GM21381 (cell line): Measurements from ENCODE around the gene INSRR.

Source experiments
- ATAC-seq: cut with Tn5 transposase; IDR thresholded peaks from one replicate; pipeline ENCODE4 v1.9.1; 2021; ENCODE audit warnings: mild to moderate bottlenecking, moderate library complexity; ENCODE audit not compliant: unreplicated experiment

Gene INSRR

GRCh38 chr1:156853761-156854160 lies 5.2 kb downstream of the INSRR start:
- no peak for ATAC-seq

- ATAC-seq = no peak
These were observed 6.5 kb downstream of the INSRR start for GRCh38 chr1:156852418-156852874.

DNA sequence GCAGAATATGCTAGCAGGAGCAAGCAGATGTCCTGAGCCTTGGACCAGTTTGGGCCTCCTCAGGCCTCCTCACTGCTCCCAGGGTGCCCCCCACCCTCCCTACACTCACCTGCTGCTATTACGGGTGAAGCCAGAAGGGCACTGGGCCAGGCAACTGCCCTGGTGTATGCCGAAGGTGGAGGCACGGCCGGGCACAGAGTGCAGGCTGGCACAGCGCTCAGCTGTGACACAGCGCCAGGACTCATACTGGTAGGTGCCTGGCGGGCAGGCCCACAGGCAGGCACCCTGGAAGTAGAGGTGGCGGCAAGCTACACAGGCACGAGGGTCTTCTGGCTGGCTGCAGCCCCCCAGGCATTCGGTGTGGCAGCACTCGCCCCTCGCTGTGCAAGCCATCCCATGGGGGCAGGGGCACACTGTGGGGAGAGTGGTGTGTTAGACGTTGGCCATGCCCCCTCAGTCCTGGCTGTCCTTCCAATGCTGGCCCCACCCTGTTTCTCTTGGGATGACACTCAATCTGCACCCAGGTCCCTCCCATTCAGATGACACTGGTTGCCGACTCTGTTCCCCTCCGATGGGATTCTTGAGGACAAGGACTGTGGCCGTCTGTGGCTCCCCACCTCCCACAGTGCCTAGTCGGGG lies 7.0 kb downstream of the INSRR start:
- no peak for ATAC-seq

DNA sequence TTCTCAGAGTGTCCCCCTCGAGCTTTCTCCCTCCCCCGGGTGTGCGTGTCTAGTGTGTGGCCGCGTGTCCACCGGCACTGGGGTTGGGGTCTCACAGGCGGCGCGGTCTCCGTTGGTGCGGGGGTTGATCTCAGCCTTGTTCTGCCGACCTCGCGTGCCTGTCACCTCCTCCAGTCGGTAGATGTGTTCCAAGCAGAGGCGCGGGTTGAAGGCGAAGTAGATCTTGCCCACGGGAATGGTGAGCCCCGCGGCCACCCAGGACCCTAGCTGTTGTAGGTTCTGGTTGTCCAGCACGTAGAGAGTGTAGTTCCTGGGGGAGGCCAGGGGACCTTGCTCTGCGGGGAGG lies 9.8 kb downstream of the INSRR start:
- no peak for ATAC-seq

- ATAC-seq = no peak
These were observed 10.3 kb downstream of the INSRR start for GRCh38 chr1:156848461-156849150.

- ATAC-seq = no peak
These were observed 11.1 kb downstream of the INSRR start for GRCh38 chr1:156847591-156848460.

- no peak for ATAC-seq
These were observed 12.3 kb downstream of the INSRR start for GRCh38 chr1:156846643-156847042.

- no peak for ATAC-seq
These were observed 12.9 kb downstream of the INSRR start for GRCh38 chr1:156845953-156846545.

DNA sequence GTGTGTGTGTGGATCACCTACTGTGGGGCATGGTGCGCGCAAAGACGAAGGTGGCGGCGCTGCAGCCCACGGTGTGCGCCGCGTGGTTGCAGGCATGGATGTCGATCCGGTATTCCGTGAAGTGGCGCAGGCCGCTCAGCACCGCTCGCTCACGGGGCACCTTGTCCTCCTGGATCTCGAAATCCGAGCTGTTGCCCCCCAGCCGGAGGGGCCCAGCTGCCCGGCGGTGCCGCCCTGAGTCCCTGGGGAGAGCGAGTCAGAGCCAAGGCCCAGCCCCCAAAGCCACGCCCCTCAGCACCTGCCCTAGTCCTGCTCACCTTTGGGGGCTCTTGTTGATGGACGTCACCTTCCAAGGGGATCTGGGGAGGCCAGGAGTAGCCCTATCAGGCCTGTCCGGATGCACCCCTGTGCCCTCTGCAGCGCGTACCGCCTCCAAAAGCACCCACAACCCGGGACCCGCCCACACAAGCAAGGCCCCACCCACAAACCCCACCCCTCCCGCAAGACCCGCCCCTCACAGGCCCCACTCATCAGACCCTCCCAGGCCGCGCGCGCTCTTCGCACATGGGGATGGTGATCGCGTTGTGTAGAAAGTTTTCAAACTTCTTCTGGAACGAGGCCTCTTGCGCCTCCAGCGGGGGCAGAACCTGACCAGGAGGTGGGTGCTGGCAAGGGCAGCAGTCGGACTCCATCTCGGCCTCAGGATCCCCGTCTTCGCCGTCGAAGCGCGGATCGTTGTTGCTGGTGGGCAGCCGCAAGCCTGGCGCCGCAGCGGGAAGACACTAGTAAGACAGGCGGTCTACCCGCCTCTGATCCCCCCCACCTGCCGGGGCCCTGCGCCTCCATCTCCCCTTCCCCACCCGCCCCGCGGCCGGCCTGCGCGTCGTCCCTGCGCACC lies 13.6 kb downstream of the INSRR start:
- no peak for ATAC-seq

DNA sequence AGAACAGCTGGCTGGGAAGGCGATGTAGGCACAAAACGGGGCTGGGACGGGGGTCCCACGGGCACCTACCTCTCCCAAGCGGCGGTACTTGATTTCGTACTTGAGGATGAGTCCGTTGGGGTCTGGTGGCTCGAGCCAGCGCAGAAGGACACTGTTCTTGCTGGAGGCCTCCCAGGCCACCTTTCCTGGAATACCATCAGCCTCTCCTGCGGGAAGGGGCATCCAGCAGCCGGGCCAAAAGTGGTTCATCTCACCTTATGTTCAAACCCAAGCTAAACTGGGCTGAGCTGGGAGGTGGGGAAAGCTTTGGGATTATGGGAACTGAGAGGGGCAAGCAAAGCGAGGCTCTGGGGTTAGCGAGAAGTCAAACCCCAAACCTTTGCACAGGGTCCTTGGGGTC lies 14.3 kb downstream of the INSRR start:
- no peak for ATAC-seq

DNA sequence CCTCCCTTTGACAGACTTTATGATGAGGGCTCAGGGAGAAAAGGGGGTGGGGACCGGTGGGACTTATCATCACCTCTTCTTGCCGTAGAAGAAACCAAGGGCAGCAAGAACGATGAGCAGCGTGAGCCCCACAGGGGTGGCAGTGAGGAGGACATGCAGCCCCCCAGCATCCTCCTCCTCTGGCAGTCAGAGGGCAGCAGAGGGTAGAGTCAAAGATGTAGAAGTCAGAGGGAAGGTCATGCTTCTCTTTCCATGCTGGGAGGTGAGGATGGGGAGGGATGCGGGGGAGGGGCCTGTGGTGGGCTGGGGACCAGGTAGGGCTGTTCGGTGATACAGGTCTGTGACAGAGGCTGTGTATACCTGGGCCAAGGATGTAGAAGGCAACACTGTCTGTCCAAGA lies 14.8 kb downstream of the INSRR start:
- ATAC-seq = no peak

DNA sequence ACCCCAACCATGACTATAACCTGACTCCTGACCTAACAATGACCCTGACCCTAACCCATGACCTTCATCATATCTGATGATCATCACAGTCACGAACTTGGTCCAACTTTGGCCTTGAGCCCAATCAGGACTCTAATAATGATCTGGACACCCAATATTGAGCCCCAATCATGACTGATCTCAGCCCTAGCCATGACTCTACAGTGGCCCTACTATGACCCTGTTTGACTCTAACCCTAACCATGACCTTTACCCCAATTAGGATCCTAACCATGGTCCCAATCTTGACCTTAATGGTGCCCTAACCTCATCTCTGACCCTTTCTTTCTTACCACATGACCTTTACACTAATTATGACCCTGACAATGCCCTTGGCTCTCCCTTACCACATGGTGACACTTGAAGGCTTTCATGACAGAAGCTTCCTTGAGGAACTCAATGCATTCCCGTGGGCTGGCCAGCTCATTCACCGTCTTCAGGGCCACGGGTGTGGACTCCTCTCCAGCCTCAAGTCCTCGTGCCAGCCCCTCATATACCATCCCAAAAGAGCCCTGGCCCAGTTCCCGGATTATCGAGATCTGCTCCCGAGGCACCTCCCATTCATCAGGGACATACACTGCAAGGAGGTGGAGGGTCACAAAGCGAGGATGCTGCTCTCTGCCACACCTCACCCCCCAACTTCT lies 16.2 kb downstream of the INSRR start:
- ATAC-seq = no peak

GRCh38 chr1:156841295-156841855 lies 17.5 kb downstream of the INSRR start:
- no peak for ATAC-seq

DNA sequence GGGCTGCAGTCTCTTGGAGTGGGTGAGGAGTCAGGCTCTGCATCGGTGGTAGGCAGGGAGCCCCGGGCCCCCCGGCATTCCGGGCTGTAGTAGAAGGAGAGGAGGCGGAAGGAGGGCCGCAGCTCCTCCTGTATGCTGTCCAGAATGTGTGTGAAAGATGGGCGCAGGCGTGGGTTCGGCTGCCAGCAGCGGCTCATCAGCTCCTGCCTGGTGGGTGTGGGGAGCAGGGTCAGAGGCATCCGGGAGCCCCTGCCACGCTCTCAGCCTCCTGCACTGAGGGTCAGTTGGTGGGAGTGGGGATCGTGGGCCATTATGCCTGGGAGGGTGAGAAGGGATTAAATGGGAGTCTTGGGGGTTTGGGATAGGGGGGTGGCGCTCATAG lies 18.0 kb downstream of the INSRR start:
- ATAC-seq = no peak

GRCh38 chr1:156840186-156840897 lies 18.6 kb downstream of the INSRR start:
- ATAC-seq = no peak

DNA sequence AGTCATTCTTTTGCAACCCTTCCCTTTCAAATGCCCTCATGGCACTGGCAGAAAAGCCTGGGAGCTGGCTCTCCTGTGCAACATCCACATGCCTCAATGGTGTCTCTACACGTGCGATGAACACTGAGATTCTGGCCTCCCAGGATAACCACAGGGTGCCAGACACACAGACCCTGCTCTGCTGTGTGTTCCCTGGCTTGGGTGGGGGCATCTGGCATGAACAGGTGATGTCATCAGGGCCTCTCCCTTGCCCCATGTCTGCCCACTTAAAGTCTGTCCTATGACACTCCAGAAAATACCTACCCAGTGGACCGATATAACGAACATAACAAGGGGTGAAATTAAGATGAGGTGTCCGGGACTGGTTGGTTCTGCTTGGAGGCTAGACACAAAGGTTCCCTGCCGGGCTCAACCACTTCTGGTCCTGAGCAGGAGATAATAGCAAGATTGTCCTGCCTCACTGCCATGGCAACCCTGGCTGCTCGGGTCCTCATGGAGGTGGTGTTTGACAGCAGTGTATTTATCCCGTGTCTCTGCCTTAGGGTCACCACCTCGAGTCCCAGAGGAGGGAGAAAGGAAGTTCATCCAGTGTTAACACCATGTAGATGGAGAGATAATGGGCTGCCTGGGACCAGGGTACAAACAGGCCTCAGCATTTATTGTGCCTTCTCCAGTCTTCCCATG lies 19.3 kb downstream of the INSRR start:
- no peak for ATAC-seq

DNA sequence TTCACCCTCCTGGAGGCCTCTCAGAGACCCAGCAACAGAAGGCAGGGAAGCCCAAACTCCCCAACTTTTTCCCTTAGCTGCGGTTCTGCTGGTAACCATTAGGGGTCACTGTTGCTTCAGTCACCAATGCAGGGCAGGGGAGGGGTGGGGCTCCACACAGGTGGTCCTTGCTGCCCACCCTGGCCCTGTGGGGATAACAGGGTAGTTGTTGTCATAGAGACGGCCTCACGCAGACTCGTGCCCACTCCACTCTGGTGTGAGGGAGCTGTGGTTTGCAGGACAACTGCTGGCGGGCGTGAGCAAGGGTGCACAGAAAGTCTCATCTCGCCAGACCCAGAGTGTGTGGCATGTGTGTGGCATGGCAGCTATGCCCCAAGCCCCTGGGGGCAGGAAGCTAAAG lies 19.9 kb downstream of the INSRR start:
- ATAC-seq = no peak

- no peak for ATAC-seq
These were observed 22.0 kb downstream of the INSRR start for GRCh38 chr1:156836892-156837291.
